Measurements from ENCODE around the gene POLN.

DNA sequence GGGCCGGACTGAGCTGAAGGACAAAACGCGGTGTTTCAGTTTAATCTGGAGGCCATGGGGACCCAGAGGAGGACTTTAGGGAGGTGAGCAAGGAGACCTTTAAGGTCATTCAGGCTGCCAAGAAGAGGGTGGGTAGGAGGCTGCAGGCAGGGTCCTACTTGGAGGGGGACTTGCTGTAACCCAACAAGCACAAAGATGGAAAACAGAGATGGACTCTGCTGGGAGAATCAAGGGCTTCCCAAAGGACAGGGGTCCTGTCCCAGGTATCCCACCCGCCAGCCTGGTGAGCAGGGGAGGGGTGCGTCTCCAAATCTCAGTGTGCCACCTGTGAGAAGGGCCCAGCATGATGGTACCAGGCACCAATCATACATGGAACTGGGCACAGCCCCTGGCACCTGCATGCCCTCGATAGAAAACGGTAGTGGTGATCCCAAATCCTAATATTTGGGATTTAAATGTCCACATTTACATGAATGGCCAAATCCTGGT lies 3.9 kb upstream of the POLN start:
- TF ChIP-seq, protein P1, sequence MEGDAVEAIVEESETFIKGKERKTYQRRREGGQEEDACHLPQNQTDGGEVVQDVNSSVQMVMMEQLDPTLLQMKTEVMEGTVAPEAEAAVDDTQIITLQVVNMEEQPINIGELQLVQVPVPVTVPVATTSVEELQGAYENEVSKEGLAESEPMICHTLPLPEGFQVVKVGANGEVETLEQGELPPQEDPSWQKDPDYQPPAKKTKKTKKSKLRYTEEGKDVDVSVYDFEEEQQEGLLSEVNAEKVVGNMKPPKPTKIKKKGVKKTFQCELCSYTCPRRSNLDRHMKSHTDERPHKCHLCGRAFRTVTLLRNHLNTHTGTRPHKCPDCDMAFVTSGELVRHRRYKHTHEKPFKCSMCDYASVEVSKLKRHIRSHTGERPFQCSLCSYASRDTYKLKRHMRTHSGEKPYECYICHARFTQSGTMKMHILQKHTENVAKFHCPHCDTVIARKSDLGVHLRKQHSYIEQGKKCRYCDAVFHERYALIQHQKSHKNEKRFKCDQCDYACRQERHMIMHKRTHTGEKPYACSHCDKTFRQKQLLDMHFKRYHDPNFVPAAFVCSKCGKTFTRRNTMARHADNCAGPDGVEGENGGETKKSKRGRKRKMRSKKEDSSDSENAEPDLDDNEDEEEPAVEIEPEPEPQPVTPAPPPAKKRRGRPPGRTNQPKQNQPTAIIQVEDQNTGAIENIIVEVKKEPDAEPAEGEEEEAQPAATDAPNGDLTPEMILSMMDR (conservative IDR thresholded peaks at IDR 0.05; ENCODE audit: low read length), result no peak
- no peak for TF ChIP-seq EZH2phosphoT487 (IDR thresholded peaks at IDR 0.05; ENCODE audit: borderline replicate concordance)

Measured in Loucy (cell line).